H1 (cell line): ENCODE data around the gene GRHL3. TPM values are rescaled to one million over a fixed set of nuclear protein-coding genes. Genes with fewer than 3 reads are reported as not detected.

ENCODE experiments used
- GTF2F1 ChIP-seq: IDR thresholded peaks from 2 replicates; pipeline ENCODE4 v1.6.1; 2012; ENCODE audit warnings: low read depth, low read length, improper control_type of control experiment, borderline replicate concordance
- RNF2 ChIP-seq: fragments of 200-900, 300-1000 bp; sonication (generic); IDR thresholded peaks from 2 replicates; pipeline ENCODE4 v1.7.1; 2016; ENCODE audit warnings: borderline replicate concordance, low read depth, mild to moderate bottlenecking, antibody characterized with exemption, low read length; ENCODE audit not compliant: poor library complexity, severe bottlenecking; ENCODE audit errors: missing control alignments
- SP1 ChIP-seq: IDR thresholded peaks from 2 replicates; pipeline ENCODE4 v1.6.1; 2011; ENCODE audit warnings: low read depth, low read length
- polyA plus RNA-seq, 7 experiments: library from polyadenylated mRNA; depleted of rRNA in 3 of 7; stranded (reverse) in 5 of 7; unstranded in 2 of 7; fragments of >200 nt in 5 of 7; fragments of 200-250 nt in 2 of 7; gene quantifications; 1 replicate in 5 of 7; 2 replicates in 1 of 7; 4 replicates in 1 of 7; pipeline versions ENCODE4 v1.2.1 to v1.2.3, GENCODE V29; 2011 to 2013; ENCODE audit warnings: missing spikeins in 2 of 7, mixed read lengths in 2 of 7
- total RNA-seq: library from RNA; stranded (reverse); fragmentation: NEBNext Ultra II Directional; extraction: Animal tissue kit (Norgen Biotek cat#: 25700); gene quantifications from 2 replicates; pipeline ENCODE4 v1.2.1, GENCODE V29; 2021
- TF ChIP-seq, protein P1 (sequence below), 3 experiments: IDR thresholded peaks; 1 replicate in 2 of 3; 2 replicates in 1 of 3; pipeline versions ENCODE4 v1.5.1 to v1.6.1; 2011; ENCODE audit warnings: low read length in 3 of 3, mild to moderate bottlenecking in 3 of 3, inconsistent platforms in 2 of 3, low read depth in 1 of 3, moderate library complexity in 1 of 3; ENCODE audit not compliant: insufficient read depth in 1 of 3; ENCODE audit errors: control extremely low read depth in 1 of 3

Gene GRHL3
- total and polyA plus RNA-seq, 2 of the 8 experiments (the other 6 are each of a cell fraction or from before 2014, with no cell fraction given): 0.80 to 1.8 TPM

DNA sequence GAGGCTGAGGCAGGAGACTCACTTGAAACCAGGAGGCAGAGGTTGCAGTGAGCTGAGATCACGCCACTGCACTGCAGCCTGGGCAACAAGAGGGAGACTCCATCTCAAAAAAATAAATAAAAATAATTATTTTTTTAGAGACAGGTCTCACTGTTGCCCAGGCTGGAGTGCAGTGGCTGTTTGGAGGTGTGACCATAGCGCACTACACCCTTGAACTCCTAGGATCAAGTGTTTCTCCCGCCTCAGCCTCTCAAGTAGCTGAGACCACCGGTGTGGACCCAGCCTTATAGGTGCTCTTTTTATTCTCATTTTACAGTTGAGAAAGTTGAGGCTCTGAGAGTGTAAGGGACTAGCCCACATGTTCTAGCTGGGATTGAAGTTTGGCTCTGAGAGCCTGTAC is 15.6 kb upstream of the GRHL3 start (continued):
- TF ChIP-seq RNF2: no peak
- no peak for TF ChIP-seq SP1
- TF ChIP-seq, protein P1, sequence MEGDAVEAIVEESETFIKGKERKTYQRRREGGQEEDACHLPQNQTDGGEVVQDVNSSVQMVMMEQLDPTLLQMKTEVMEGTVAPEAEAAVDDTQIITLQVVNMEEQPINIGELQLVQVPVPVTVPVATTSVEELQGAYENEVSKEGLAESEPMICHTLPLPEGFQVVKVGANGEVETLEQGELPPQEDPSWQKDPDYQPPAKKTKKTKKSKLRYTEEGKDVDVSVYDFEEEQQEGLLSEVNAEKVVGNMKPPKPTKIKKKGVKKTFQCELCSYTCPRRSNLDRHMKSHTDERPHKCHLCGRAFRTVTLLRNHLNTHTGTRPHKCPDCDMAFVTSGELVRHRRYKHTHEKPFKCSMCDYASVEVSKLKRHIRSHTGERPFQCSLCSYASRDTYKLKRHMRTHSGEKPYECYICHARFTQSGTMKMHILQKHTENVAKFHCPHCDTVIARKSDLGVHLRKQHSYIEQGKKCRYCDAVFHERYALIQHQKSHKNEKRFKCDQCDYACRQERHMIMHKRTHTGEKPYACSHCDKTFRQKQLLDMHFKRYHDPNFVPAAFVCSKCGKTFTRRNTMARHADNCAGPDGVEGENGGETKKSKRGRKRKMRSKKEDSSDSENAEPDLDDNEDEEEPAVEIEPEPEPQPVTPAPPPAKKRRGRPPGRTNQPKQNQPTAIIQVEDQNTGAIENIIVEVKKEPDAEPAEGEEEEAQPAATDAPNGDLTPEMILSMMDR (IDR thresholded peaks at IDR 0.05; ENCODE audit: control extremely low read depth in 1 of 3, insufficient read depth in 1 of 3, low read depth in 1 of 3, low read length in 3 of 3): no peak
- TF ChIP-seq GTF2F1: no peak
